Suppressor macrophage treated with lipopolysaccharide for 1 hour (primary cell): Measurements from ENCODE around the gene NR3C2.
"Not testable (repeated sequence)": the region's sequence is repeated elsewhere in the genome, so short reads cannot be mapped to it uniquely, and the experiment has no call there.

Source experiments
- DNase-seq, 3 donors: peaks; one replicate each; pipeline ENCODE4 v3.0.0-alpha.2; 2020 to 2022

Gene NR3C2

GRCh38 chr4:148210661-148211060, 231.6 kb downstream of the NR3C2 start:
- DNase-seq: no peak

DNA sequence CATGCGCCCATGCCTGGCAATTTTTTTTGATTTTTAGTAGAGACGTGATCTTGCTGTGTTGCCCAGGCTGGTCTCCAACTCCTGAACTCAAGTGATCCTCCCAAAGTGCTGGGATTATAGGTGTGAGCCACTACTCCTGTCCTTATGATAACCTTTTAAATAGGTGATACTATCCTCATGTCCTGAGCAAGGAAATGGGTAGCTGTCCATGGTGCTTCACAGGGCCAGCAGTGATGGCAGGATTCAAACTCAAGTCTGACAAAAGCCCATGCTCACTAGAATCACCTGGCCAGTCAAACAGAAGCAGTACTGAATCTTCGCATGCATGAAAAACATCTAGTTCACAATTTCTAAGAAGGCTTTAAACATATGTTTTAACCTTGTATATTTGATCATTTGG, 235.1 kb downstream of the NR3C2 start:
- no peak for DNase-seq

GRCh38 chr4:148205476-148205875, 236.7 kb downstream of the NR3C2 start:
- no peak for DNase-seq

DNA sequence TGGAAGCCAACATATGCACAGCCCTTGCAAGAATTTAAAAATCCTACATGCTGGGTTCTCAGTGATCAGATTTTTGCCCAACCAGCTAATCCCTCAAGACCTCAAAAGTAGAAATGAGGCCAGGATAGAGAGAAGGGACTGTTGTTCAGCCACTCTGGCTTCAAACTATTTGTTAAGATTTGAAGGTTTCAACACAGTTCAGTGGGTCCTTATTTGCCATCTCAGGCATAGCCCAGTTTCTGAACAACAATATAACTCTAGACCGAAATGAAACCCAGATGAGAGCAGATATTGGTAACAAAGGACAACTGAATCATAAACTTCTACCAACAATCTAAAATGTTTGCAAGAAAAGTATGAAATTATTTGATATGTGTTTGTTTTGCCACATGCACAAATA, 237.3 kb downstream of the NR3C2 start:
- no peak for DNase-seq

DNA sequence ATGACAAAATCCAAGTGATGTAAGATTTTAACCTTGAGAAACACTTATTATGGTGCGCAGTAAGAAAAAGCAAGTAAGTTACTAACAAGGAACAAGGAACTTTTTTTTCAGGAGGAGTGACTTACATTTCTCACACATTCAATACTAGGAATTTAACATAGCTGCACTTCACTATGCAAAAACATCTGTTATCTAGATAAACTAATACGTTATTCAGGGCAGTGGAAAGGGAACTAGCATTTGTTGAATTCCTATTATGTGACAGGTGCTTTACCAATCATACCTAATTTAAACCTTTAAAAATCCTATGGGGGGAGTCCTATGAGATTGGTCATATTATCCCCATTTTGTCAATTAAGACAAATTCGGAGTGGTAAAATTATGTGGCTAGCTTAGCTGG, 238.0 kb downstream of the NR3C2 start:
- DNase-seq: no peak

- DNase-seq: no peak
Observed at GRCh38 chr4:148203056-148203898, 238.9 kb downstream of the NR3C2 start.

DNA sequence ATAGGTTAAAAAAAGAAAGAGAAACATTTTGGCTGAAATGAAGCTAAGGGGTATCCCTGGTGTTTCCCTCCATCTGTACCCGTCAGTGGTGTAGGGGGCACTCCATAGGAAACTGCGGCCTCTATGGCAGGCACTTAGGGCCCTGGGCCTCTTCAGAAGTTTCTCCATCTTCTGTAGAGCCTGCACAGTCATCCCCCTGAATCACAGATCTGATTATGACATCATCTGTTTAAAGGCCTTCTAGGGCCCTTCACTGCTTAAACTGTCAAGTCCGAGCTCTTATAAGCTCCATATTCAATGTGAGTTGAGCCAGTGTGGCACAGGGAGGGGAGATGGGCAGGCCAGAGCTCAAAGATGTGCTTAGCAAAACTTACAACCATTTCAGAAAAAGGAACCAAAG, 241.3 kb downstream of the NR3C2 start:
- no peak for DNase-seq

DNA sequence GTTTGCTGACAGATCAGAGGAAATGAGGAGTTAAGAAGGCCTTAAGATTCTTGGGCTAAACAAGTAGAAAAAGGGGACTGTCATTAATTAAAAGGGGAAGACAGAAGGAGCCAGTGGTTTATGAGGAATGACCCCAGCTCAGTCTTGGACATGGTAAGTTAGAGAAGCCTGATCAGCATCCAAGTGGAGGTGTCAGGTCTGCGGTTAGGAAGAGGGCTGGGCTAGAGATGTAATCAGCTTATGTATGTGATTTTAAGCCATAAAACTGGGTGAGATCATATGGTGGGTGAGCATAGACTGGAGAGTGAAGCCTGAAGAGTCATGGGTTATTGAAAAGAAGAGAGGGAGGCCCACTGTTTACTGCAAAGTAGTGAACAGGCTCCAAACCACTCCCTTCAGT, 246.1 kb downstream of the NR3C2 start:
- peak in 2 of 3 donors; percentile 18 to 19 for DNase-seq

DNA sequence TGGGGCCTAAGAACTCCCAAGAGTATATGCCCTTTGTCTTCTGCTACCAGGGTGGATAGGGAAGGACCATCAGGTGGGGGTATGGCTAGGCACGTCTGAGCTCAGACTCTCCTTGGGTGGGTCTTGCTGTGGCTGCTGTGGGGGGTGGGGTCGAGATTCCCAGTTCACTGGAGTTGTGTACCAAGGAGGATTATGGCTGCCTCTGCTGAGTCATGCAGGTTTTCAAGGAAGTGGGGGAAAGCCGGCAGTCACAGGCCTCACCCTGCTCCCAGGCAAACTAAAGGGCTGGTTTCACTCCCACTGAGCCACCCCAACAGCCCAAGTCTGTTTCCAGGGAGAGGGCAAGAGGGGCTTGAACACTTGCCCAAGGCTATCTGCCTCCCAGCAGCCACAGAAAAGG, 249.7 kb downstream of the NR3C2 start:
- DNase-seq: no peak

DNA sequence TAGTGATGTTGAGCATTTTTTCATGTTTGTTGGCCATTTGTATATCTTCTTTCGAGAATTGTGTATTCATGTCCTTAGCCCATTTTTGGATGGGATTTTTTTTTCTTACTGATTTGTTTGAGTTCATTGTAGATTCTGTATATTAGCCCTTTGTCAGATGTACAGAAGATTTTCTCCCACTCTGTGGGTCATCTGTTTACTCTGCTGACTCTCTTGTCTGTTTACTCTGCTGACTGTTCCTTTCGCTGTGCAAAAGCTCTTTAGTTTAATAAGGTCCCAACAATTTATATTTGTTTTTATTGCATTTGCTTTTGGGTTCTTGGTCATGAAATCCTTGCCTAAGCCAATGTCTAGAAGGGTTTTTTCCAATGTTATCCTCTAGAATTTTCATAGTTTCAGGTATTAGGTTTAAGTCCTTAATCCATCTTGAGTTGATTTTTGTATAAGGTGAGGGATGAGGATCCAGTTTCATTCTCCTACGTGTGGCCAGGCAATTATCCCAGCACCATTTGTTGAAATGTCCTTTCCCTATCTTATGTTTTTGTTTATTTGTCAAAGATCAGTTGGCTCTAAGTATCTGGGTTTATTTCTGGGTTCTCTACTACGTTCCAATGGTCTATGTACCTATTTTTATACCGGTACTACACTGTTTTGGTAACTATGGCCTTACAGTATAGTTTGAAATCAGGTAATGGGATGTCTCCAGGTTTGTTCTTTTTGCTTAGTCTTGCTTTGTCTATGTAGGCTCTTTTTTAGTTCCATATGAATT, 254.6 kb downstream of the NR3C2 start:
- DNase-seq: not testable (repeated sequence)

DNA sequence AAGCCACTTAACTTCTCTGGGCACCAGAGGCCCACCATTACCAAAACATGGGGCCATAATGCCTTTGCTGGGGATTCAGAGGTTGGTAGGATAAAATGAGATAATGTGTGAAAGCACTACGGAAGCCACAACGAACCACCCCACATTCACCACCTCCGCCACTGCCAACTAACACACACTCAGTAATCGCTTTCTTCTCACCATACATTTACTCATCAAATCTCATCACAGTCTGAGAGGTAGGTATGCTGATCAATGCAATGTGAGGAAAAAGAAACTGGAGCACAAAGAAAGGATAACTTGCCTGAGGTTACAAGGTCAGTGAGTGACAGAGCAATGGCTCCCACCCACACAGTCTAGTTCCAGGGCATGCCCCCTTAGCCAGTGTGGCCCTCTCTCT, 257.3 kb downstream of the NR3C2 start:
- no peak for DNase-seq

DNA sequence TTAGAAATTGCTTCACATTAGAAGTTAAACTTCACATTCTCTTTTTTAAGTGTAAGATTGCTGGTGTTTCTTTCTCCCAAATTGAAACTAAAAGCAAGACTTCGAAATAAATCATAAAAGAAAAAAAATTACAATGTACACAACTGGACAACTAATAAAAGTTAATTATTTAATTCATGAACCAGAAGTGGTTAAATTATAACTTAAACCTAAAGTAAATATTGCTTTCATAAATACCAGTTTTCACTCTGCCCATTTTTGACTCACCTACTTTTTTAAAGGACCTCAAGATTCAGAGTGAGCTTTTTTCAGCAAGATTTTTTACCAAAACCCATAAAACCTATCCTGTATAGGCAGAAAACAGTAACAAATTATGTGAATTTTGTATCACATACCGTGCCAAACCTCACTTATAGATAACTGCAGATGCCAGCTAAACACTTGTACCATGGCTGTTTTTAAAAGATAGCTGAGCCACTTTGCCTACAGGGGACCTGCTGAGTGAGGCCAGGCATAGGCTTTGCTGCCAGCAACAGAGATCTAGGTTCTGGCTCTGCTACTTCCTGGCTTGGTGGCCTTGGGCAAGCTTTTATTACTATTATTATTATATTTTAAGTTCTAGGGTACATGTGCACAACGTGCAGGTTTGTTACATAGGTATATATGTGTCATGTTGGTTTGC, 259.8 kb downstream of the NR3C2 start:
- DNase-seq: no peak

GRCh38 chr4:148173397-148174017, 268.7 kb downstream of the NR3C2 start:
- DNase-seq: no peak

DNA sequence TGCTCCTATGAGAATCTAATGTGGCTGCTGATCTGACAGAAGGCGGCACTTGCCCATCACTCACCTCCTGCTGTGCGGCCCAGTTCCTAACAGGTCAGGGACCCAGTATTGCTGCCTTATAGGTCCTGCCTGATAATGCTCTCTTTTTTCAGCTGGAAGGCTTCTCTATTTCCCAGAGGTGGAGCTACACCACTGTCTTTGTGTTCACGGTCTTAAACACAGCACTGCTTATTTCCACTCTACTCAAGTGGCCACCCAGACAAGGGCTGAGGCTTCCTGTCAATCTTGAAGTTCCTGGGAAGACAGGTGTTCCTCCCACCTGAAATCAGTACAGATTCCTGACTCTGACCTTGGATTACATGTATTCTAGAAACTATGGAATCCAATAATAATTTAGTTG, 270.6 kb downstream of the NR3C2 start:
- DNase-seq: no peak

- DNase-seq: no peak
Observed at GRCh38 chr4:148170408-148171365, 271.5 kb downstream of the NR3C2 start.

- no peak for DNase-seq
Observed at GRCh38 chr4:148166132-148166591, 276.1 kb downstream of the NR3C2 start.

DNA sequence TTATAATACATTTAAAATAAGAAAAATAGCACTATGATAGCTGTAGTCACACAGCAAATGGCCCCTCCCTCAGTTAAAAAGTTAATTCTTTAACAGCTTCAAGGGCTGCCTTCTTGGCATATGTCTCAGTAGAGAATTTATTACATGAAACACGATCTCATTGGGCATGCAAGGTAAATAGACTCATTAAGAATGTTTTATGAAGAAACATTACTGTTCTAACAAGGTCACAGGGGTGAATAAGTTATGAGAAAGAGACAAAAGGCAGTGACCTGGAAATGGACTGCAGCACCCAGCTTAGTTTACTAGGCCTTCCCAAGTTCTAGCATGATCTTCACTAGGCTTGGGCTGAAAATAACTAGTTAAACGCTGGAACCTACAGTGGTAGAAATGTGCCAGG, 277.7 kb downstream of the NR3C2 start:
- no peak for DNase-seq

DNA sequence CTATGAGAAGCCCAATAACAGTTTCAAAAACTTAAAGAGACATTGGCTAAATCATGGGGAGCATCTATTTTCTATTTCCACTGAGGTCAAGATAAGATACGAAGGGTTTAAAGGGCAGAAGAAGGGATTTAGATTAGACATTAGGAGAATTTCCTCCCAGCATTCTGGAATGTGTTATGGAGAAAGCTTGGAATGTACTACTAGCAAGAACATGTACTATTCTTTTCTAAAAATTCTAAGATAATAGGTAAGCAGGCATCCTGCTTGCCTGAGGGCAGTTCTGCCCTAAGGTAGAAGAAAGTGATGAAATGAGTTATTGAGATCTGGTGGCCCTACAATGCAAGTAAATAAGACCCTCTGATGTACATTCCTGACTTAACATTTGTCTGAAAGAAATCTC, 279.2 kb downstream of the NR3C2 start:
- DNase-seq: no peak

DNA sequence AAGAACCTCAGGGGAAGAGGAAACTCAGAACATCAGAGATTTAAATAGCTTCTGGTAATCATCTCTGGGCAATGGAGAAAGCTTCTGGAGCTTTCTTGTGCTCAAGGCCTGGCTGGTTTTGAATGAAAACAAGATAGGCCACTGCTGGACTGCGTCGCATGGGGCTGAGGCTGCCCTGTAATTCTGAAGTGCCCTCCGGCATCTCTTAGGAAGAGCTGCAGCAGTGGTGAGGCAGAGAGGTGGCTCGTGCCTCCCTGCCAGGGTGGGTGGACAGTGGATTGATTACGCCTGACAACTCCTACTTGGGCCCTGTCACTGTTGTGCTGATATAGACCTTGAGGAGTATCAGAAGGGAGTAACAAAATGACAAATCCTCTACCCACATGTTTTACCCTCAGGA, 279.7 kb downstream of the NR3C2 start:
- no peak for DNase-seq

- DNase-seq: no peak
Observed at GRCh38 chr4:148161601-148162000, 280.6 kb downstream of the NR3C2 start.

DNA sequence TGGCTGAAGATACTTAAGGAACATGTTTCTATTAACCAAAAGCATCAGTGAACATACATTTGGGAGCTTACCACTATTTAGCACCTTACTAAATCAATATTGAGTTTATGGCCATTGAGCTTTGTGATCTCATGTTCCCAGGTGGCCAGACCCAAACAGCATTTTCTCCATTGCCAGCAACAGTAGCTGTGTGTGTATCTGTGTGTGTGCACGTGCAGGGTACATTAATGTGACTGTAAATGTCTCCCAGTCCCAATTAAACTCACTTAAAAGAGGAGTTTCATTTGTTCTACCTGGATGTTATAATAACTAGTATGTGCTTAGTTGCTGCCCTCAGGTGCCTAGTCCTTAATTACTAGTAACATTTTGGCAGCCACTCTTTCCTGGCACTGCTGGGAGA, 282.4 kb downstream of the NR3C2 start:
- no peak for DNase-seq

- no peak for DNase-seq
Observed at GRCh38 chr4:148154769-148155168, 287.4 kb downstream of the NR3C2 start.
